HCT116 (cell line): ENCODE measurements around the gene ITGAE. TPM values are rescaled to one million over a fixed set of nuclear protein-coding genes. Genes with fewer than 3 reads are reported as not detected.

Experiments
- ATAC-seq: fragments of 200-7000 bp; cut with Tn5 transposase; 2 replicates; pipeline ENCODE4 v1.9.1; 2020; ENCODE audit warnings: mild to moderate bottlenecking, moderate library complexity
- BruUV-seq: library from RNA; stranded (reverse); fragments of 400-500 nt; replicated peaks from 2 replicates; lab custom pipeline; 2021; lab: Mats Ljungman, UMichigan
- CTCF ChIA-PET: fragments of 300-600 bp; sonication (Branson Sonifier 250); formaldehyde crosslinking; loops from one replicate; lab custom pipeline; 2021; ENCODE audit warnings: antibody characterized with exemption; lab: Charles Lee
- POLR2A ChIA-PET: fragments of 300-600, 350-600 bp; sonication (Branson Sonifier 250); formaldehyde crosslinking; loops from one replicate; lab custom pipeline; 2021; ENCODE audit warnings: antibody characterized with exemption; lab: Charles Lee
- RAD21 ChIA-PET, 2 experiments: fragments of 300-600 bp; sonication (Branson Sonifier 250); formaldehyde crosslinking; loops; one replicate each; lab custom pipeline; 2023; ENCODE audit warnings: low total read pairs in 2 of 2; ENCODE audit not compliant: uncharacterized antibody in 2 of 2, unreplicated experiment in 2 of 2, low non-redundant PET in 1 of 2; lab: Charles Lee
- DNase-seq: peaks from one replicate; pipeline ENCODE4 v3.0.0-alpha.2; 2010; ENCODE audit warnings: low read depth, low spot score
- H2AFZ ChIP-seq: fragments of 200-600 bp; shearing (Covaris generic), sonication (generic); 2 replicates; pipeline ENCODE4 v1.6.1; 2017; ENCODE audit warnings: low read depth, mixed run types, mixed read lengths, antibody characterized with exemption, low read length; ENCODE audit not compliant: poor library complexity, severe bottlenecking
- H3K27ac ChIP-seq: 2 replicates; pipeline ENCODE4 v1.5.1; 2012; ENCODE audit warnings: low read depth, low read length
- H3K27me3 ChIP-seq: fragments of 200-600 bp; sonication (generic); 2 replicates; pipeline ENCODE4 v1.6.1; 2016; ENCODE audit warnings: mixed run types, low read length, mixed read lengths; ENCODE audit not compliant: insufficient read depth
- H3K36me3 ChIP-seq, 2 experiments: fragments of 200-500 bp in 1 of 2; fragments of 200-600 bp in 1 of 2; sonication (Bioruptor generic) in 1 of 2; sonication (generic) in 1 of 2; 2 replicates each; pipeline versions ENCODE4 v1.5.1 to v1.6.1; 2014 to 2016; ENCODE audit warnings: low read length in 2 of 2, inconsistent platforms in 1 of 2, mixed read lengths in 1 of 2, mixed run types in 1 of 2; ENCODE audit not compliant: insufficient read depth in 2 of 2, control insufficient read depth in 1 of 2
- H3K4me1 ChIP-seq, 2 experiments: fragments of 200-600 bp in 1 of 2; sonication (generic) in 1 of 2; 2 replicates each; pipeline versions ENCODE4 v1.5.1 to v1.6.1; 2012 to 2017; ENCODE audit warnings: low read length in 2 of 2, inconsistent platforms in 1 of 2, mild to moderate bottlenecking in 1 of 2, mixed read lengths in 1 of 2, mixed run types in 1 of 2, moderate library complexity in 1 of 2; ENCODE audit not compliant: insufficient read depth in 2 of 2, control insufficient read depth in 1 of 2
- H3K4me2 ChIP-seq: fragments of 200-600 bp; sonication (generic); 2 replicates; pipeline ENCODE4 v1.6.1; 2017; ENCODE audit warnings: mixed run types, low read length, mixed read lengths
- H3K4me3 ChIP-seq, 2 experiments: fragments of 200-600 bp in 1 of 2; sonication (generic) in 1 of 2; replicated peaks in 1 of 2; 2 replicates each; pipeline ENCODE4 v1.5.1; 2011 to 2016; ENCODE audit warnings: low read length in 2 of 2, control low read depth in 1 of 2, low read depth in 1 of 2, mild to moderate bottlenecking in 1 of 2, mixed read lengths in 1 of 2, mixed run types in 1 of 2
- H3K79me2 ChIP-seq: fragments of 200-600 bp; sonication (generic); 2 replicates; pipeline ENCODE4 v1.6.1; 2017; ENCODE audit warnings: mild to moderate bottlenecking, mixed run types, low read length, moderate library complexity, mixed read lengths; ENCODE audit not compliant: insufficient read depth
- H3K9ac ChIP-seq: fragments of 200-600 bp; sonication (generic); 2 replicates; pipeline ENCODE4 v1.6.1; 2016; ENCODE audit warnings: low read length, mixed read lengths
- H3K9me2 ChIP-seq: fragments of 200-600 bp; sonication (generic), shearing (Covaris generic); 2 replicates; pipeline ENCODE4 v1.6.1; 2017; ENCODE audit warnings: mixed run types, mild to moderate bottlenecking, moderate library complexity; ENCODE audit not compliant: insufficient read depth
- H3K9me3 ChIP-seq, 2 experiments: fragments of 200-500 bp in 1 of 2; fragments of 200-600 bp in 1 of 2; sonication (Bioruptor generic) in 1 of 2; sonication (generic) in 1 of 2; 2 replicates each; pipeline ENCODE4 v1.6.1; 2014 to 2017; ENCODE audit warnings: low read length in 2 of 2, mixed read lengths in 2 of 2, inconsistent platforms in 1 of 2, low read depth in 1 of 2, mild to moderate bottlenecking in 1 of 2, mixed run types in 1 of 2, moderate library complexity in 1 of 2; ENCODE audit not compliant: control insufficient read depth in 1 of 2, insufficient read depth in 1 of 2
- H4K20me1 ChIP-seq: fragments of 200-600 bp; sonication (generic), shearing (Covaris generic); 2 replicates; pipeline ENCODE4 v1.6.1; 2017; ENCODE audit warnings: mixed run types, mild to moderate bottlenecking, moderate library complexity; ENCODE audit not compliant: insufficient read depth
- CEBPB ChIP-seq: IDR thresholded peaks from 2 replicates; pipeline ENCODE4 v1.6.1; 2012; ENCODE audit warnings: low read depth
- SRF ChIP-seq: IDR thresholded peaks from 2 replicates; pipeline ENCODE4 v1.6.1; 2012; ENCODE audit warnings: low read depth
- TCF7L2 ChIP-seq: IDR thresholded peaks from 2 replicates; pipeline ENCODE4 v1.7.0; 2011; ENCODE audit warnings: borderline replicate concordance, inconsistent platforms; ENCODE audit not compliant: insufficient read depth, insufficient read length; ENCODE audit errors: extremely low read depth
- YY1 ChIP-seq: IDR thresholded peaks from 2 replicates; pipeline ENCODE4 v1.6.1; 2011; ENCODE audit warnings: low read length, low read depth, moderate library complexity, mild to moderate bottlenecking; ENCODE audit not compliant: insufficient replicate concordance; ENCODE audit errors: extremely low read depth
- ZFX ChIP-seq: fragments of 450-650 bp; IDR thresholded peaks from 2 replicates; pipeline ENCODE4 v1.6.1; 2017
- ZNF274 ChIP-seq: fragments of 200-500 bp; sonication (Bioruptor generic); IDR thresholded peaks from 2 replicates; pipeline ENCODE4 v1.6.1; 2014; ENCODE audit warnings: mild to moderate bottlenecking, low read depth, low read length, inconsistent platforms
- intact Hi-C: fragments of 100-400 bp; cut with micrococcal nuclease; formaldehyde crosslinking; loops from 2 replicates; pipeline ENCODE4 v1.10.0; 2022
- total RNA-seq: library from RNA; stranded (reverse); gene quantifications from one replicate; pipeline ENCODE4 v1.2.1, GENCODE V29; 2021; ENCODE audit not compliant: unreplicated experiment
- TF ChIP-seq, protein P1 (sequence below): IDR thresholded peaks from 2 replicates; pipeline ENCODE4 v1.6.1; 2012; ENCODE audit warnings: low read depth

The ITGAE gene
- total RNA-seq, 1 experiment from 2014 or later, result 19.9 TPM

DNA sequence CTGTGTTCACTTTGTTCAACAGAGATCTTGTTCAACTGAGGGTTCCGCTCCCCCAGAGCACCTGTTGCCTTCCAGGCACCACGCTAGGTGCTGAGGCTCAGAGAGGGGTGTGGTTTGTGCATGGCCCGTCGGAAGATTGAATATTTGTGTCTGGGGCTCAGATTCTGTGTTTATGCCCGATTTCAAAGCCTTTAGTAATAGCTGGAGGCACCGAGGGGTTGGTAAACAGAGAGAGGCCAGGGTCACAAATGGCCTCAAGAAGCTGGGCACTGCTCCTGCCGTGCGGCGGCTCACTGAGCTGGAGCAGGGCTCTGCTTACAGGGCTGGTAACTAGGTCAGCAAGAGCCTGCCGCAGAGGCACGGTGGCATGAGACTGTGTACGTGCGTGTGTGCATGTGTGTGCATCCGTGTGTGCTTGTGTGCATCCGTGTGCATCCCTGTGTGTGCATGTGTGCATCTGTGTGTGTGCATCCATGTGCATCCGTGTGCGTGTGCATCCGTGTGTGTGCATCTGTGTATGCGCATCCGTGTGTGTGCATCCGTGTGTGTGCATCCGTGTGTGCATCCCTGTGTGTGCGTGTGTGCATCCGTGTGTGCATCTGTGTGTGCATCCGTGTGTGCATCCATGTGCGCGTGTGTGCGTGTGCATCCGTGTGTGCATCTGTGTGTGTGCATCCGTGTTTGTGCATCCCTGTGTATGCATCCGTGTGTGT, 5.4 kb downstream of the ITGAE start:
- intact Hi-C loops, result no loop called here
- no peaks in the 10 kb centered on the region for H3K79me2 ChIP-seq
- TF ChIP-seq YY1 (no peak), SRF (no peak), ZFX (no peak), CEBPB (no peak), TCF7L2 (no peak), ZNF274 (no peak)
- TF ChIP-seq, protein P1, sequence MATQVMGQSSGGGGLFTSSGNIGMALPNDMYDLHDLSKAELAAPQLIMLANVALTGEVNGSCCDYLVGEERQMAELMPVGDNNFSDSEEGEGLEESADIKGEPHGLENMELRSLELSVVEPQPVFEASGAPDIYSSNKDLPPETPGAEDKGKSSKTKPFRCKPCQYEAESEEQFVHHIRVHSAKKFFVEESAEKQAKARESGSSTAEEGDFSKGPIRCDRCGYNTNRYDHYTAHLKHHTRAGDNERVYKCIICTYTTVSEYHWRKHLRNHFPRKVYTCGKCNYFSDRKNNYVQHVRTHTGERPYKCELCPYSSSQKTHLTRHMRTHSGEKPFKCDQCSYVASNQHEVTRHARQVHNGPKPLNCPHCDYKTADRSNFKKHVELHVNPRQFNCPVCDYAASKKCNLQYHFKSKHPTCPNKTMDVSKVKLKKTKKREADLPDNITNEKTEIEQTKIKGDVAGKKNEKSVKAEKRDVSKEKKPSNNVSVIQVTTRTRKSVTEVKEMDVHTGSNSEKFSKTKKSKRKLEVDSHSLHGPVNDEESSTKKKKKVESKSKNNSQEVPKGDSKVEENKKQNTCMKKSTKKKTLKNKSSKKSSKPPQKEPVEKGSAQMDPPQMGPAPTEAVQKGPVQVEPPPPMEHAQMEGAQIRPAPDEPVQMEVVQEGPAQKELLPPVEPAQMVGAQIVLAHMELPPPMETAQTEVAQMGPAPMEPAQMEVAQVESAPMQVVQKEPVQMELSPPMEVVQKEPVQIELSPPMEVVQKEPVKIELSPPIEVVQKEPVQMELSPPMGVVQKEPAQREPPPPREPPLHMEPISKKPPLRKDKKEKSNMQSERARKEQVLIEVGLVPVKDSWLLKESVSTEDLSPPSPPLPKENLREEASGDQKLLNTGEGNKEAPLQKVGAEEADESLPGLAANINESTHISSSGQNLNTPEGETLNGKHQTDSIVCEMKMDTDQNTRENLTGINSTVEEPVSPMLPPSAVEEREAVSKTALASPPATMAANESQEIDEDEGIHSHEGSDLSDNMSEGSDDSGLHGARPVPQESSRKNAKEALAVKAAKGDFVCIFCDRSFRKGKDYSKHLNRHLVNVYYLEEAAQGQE, result no peak
- no peaks in the 10 kb centered on the region for H3K36me3 ChIP-seq
- BruUV-seq, result no TSS peak
- no peak overlapping the region for H3K9ac ChIP-seq
- no peaks in the 10 kb centered on the region for H3K27me3 ChIP-seq
- no peaks in the 10 kb centered on the region for H3K9me2 ChIP-seq
- no peak overlapping the region for H3K4me3 ChIP-seq
- peaks cover 3 to 9% of the 10 kb centered on the region in 2 experiments; a peak in 3 of 4 replicates for H3K4me1 ChIP-seq
- no peak overlapping the region for H2AFZ ChIP-seq
- H4K20me1 ChIP-seq, result no peaks in the 10 kb centered on the region
- no peak overlapping the region for H3K4me2 ChIP-seq
- ATAC-seq (no peak), DNase-seq (no peak)
- ChIA-PET POLR2A (no interaction called here), CTCF (no interaction called here), RAD21 (no interaction called here)
- H3K27ac ChIP-seq, result no peak overlapping the region
- no peaks in the 10 kb centered on the region for H3K9me3 ChIP-seq
